GM19351 (cell line): ENCODE results near the gene RBBP8NL.
A peak's percentile ranks its signal among the peaks of the same experiment; 100 is the strongest.
"Not testable (repeated sequence)": the region's sequence is repeated elsewhere in the genome, so short reads cannot be mapped to it uniquely, and the experiment has no call there.

Experiments
- ATAC-seq: cut with Tn5 transposase; IDR thresholded peaks from one replicate; pipeline ENCODE4 v1.9.1; 2021; ENCODE audit warnings: mild to moderate bottlenecking, moderate library complexity; ENCODE audit not compliant: unreplicated experiment

Gene RBBP8NL

GRCh38 chr20:62377064-62377461 is 50.3 kb downstream of the RBBP8NL start:
- ATAC-seq, result no peak

GRCh38 chr20:62376112-62377063 is 51.0 kb downstream of the RBBP8NL start:
- ATAC-seq, result no peak

- no peak for ATAC-seq
Observed at GRCh38 chr20:62374331-62375152, 52.8 kb downstream of the RBBP8NL start.

GRCh38 chr20:62373631-62374179 is 53.6 kb downstream of the RBBP8NL start:
- not testable (repeated sequence) for ATAC-seq

- ATAC-seq, result no peak
Observed at GRCh38 chr20:62372042-62372993, 55.0 kb downstream of the RBBP8NL start.

- no peak for ATAC-seq
Observed at GRCh38 chr20:62371588-62372041, 55.7 kb downstream of the RBBP8NL start.

- no peak for ATAC-seq
Observed at GRCh38 chr20:62370807-62371587, 56.3 kb downstream of the RBBP8NL start.

GRCh38 chr20:62370115-62370806 is 57.1 kb downstream of the RBBP8NL start:
- ATAC-seq, result no peak

- no peak for ATAC-seq
Observed at GRCh38 chr20:62369815-62370114, 57.6 kb downstream of the RBBP8NL start.

GRCh38 chr20:62368976-62369814 is 58.1 kb downstream of the RBBP8NL start:
- no peak for ATAC-seq

- ATAC-seq, result no peak
Observed at GRCh38 chr20:62368392-62368975, 58.9 kb downstream of the RBBP8NL start.

GRCh38 chr20:62367633-62368391 is 59.5 kb downstream of the RBBP8NL start:
- no peak for ATAC-seq

GRCh38 chr20:62367136-62367632 is 60.2 kb downstream of the RBBP8NL start, which contains the start of gene LAMA5:
Gene LAMA5 (minus strand): TSS chr20:62367312. CDS start chr20:62367245, 67 bp downstream.
- ATAC-seq, result peak; percentile 47

- peak; percentile 25 for ATAC-seq
Observed at GRCh38 chr20:62366370-62367135, 60.8 kb downstream of the RBBP8NL start.

GRCh38 chr20:62365814-62366369 is 61.4 kb downstream of the RBBP8NL start:
- ATAC-seq, result no peak
